GM12864 (cell line): Measurements from ENCODE around the gene SMAD5.

Experiments
- DNase-seq: peaks from one replicate; pipeline ENCODE4 v3.0.0-alpha.2; 2011; ENCODE audit warnings: low read depth
- H3K4me3 ChIP-seq: 2 replicates; pipeline ENCODE4 v1.5.1; 2011; ENCODE audit warnings: mild to moderate bottlenecking, low read depth, low read length, control low read depth
- CTCF ChIP-seq: IDR thresholded peaks from 2 replicates; pipeline ENCODE4 v1.5.1; 2011; ENCODE audit warnings: low read depth, mild to moderate bottlenecking, moderate library complexity, low read length, control low read depth, inconsistent platforms; ENCODE audit errors: missing control alignments

SMAD5 gene

GRCh38 chr5:136205941-136206340 lies 73.3 kb downstream of the SMAD5 start:
- DNase-seq = no peak
- no peak overlapping the region for H3K4me3 ChIP-seq
- no peak for TF ChIP-seq CTCF

GRCh38 chr5:136206361-136206760 lies 73.7 kb downstream of the SMAD5 start:
- H3K4me3 ChIP-seq = no peak overlapping the region
- TF ChIP-seq CTCF = no peak
- DNase-seq = no peak

GRCh38 chr5:136207631-136208030 lies 75.0 kb downstream of the SMAD5 start:
- H3K4me3 ChIP-seq = no peak overlapping the region
- TF ChIP-seq CTCF = no peak
- no peak for DNase-seq

GRCh38 chr5:136208916-136209315 lies 76.3 kb downstream of the SMAD5 start:
- no peak for TF ChIP-seq CTCF
- no peak overlapping the region for H3K4me3 ChIP-seq
- no peak for DNase-seq

- no peak for TF ChIP-seq CTCF
- H3K4me3 ChIP-seq = no peak overlapping the region
- DNase-seq = no peak
Measured at GRCh38 chr5:136209346-136209910, 76.8 kb downstream of the SMAD5 start.

- no peak overlapping the region for H3K4me3 ChIP-seq
- DNase-seq = no peak
Measured at GRCh38 chr5:136210259-136210658, 77.6 kb downstream of the SMAD5 start.

More at GRCh38 chr5:136210259-136210658, 77.6 kb downstream of the SMAD5 start:
- TF ChIP-seq CTCF = no peak
